ENCODE measurements around the gene EPHB1.

The EPHB1 gene

DNA sequence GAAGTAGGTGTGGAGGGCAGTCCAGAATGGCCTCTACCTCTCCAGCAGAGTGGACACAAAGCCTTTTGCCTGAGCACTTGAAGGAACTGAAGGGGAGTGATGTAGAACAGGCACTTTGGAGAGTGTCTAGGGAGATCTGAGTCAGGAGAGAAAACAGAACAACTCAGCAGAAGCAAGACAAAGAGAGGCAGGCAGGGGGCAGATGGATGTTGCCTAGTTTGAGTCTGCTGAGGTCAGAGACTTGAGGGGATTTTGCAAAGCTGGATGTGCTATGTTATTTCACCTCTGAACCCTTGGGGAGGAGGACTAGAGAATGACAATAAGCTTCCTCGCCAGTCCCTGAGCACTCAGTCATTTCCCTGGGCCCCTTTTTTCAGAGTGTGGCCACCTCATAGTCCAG is 366.4 kb downstream of the EPHB1 start:
- no peak for DNase-seq (ENCODE audit: low spot score)

DNA sequence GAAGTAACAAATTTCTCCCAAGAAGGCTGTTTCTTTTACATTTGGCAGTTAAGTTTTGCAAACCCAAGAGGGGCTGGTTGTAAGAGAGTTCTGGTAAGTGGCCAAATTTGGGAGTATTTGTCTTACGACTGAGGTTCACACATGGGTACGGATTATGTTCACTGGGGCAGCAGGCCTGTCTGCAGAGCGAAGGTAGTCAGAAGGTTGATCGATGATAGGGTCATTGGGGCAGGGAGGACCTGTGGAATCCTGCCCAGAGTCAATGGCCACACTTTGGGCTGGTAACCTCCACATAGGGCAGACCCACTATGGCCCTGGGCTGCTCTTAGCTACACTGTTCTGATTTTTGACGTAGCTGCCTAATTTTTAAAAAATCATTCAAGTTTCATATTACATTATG is 368.6 kb downstream of the EPHB1 start:
- no peak for DNase-seq (ENCODE audit: low spot score)

DNA sequence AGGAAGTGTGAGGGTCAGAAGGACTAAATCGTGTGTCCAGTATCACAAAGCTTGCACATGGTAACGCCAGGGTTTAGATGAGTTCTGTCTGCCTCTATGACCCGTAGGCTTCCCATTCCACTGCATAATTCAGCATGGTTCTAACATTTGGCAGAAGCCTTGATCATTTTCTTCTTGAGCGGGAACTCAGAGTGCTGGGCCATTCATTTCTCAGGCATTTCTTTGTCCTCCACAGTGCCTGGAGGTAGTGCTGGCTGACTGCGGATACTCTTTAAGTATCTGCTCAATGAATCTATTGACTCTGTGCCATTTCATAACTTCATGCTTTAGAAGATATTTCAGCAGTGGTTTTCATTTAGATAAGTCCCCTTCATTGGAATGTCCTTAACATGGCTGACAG is 370.2 kb downstream of the EPHB1 start:
- no peak for DNase-seq (ENCODE audit: low spot score)

DNA sequence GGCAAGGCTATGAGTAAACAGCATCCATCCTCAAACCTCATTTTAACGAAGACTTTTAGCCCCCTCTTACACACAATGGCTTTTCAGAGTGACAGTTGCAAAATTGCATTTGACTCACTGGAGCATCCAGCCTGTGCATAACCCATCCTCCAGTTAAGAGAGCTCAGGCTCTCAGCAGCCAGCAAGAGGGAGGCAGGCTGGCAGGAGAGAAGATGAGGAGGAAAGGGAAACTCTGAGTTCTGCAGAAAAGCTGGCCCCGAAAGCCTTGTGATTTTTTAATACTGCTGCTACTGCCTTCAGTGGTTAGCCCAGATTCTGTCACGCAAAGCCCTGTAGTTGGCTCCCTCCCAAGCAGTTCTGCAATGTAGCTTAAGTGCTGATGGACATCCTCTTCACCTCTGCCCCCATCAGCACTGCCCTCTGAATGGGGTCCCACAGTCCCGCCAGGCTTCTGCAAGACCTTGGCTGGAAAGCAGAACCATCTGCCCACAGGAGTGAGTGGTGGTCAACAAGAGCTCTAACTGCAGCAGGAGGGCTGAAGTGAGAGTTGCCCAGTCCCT is 371.3 kb downstream of the EPHB1 start:
- DNase-seq (ENCODE audit: low spot score), result no peak

DNA sequence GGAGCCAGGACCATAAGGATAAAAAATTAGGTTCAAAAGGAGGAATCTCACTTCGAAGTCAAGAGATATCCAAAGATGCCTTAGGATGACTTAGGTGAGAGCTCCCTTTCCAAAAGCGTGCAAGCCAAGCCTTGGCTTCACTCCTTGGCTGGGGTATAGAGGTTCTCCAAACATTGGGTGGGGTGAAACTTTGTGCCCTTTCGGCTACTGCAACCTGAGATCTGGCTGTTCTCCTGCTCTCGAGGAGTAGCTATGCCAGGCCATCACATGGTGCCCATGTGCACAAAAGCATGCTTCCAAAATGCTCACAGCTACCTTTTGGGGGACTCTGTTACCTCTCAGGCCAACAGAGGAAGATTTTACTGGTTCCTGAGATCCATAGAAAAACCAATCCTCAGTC is 373.8 kb downstream of the EPHB1 start:
- no peak for DNase-seq (ENCODE audit: low spot score)

DNA sequence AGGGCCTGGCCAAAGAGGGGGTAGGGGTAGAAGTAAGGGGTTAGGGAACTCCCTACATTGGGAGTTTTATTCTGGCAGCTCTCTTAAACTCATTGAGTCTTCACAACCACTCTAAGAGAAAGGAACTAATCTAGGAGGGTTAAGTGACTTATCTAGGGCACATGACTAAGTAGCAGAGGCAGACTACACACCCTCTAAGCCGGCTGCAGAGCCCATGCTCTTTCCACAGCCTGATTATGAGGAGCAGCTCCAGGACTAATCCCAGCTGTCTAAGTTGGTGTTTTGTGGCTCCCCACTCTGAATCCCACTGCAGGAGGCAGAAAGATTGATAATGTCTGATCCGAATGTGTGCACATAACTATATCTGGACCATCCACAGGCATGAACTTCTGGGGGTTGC is 374.6 kb downstream of the EPHB1 start:
- DNase-seq (ENCODE audit: low spot score), result no peak

DNA sequence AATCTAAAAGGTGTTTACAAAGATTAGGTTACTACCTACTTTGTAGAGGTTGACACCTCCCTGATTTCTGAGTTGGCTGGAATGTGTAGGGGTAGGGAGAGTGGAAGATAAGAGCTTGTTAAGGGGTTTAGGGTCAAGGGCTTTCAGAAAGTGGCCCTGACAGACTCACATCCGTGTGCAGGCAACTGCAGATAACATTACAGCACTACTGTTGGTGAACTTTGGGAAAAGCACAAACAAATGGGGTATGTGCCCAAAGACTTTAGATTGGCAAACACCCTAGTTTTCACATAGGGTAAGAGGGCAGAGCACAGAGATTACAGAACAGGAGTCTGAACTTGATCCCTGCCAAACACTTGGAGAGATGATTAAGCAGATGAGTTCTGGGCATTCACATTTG is 375.7 kb downstream of the EPHB1 start:
- DNase-seq (ENCODE audit: low spot score), result no peak

DNA sequence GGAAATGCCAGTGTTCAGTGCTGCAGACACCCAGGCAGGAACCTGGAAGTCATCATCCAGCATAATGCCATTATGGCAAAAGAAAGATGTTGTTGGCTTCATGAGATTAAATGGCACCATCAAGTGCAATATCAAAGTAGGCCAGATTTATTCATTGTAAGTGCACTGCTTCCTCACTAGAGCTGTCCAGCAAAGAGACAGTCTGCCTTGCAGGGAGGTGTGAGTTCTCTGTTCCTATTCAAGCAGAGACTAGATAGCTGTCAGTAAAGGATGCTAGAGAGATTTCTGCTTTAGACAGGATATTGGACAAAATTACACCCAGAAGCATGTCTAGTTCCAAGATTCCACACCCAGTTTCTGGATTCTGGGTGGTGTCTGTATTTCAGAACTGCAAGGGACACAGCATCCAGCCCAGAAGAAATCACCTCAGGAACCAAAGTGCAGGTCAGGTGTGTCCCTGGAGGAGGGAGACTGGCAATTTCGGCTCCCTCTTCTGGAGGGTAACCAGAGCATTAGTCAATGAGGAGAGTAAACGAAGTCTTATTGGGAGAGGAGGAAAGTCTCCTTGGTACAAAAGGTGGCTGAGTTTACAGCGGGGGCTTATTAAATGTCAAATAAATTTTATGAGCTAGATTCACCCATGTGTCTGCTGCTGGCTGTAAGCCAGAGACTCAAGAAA is 377.3 kb downstream of the EPHB1 start:
- no peak for DNase-seq (ENCODE audit: low spot score)

DNA sequence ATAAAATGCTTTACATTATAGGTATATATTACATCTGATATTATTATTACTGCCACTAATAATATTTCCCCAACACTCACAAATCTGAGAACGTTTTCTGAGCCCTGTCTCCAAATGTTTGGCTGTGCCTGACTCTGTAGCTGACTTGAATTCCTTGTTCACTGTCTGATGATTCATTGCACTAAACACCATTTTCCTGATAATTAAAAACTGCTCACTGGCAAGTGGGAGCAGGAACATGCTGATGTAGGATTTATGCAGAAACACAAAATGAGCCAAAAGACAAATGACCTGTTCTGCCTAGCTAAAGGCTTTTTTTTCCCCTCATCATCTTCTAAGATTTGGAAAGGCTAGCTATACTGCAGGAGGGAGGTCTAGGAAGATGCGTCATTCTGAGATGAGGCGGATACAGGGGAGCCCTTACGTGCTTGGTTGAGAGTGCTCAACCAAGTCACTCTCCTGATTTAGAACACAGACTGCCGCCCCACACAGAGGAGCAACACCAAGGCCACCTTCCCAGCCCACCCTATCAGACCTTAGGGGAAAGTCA is 380.7 kb downstream of the EPHB1 start:
- DNase-seq (ENCODE audit: low spot score), result no peak

DNA sequence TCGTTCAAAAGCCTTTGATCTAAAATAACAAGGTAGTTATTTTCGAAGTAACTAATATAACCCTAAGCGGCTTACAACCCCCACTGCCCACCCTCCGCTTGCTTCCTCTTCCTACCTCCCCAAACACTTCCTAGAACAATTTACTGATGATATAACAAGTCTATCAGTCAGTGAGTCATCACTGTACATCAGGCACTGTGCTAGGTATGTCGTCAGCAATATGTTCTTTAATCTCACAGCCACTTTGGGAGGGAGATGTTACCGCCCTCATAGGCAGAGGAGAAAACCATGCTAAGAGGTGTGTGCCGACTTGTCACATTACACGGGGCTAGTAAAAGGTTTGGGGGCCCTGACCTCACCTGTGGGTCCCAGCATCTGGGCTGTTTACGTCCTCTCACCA is 381.8 kb downstream of the EPHB1 start:
- no peak for DNase-seq (ENCODE audit: low spot score)

DNA sequence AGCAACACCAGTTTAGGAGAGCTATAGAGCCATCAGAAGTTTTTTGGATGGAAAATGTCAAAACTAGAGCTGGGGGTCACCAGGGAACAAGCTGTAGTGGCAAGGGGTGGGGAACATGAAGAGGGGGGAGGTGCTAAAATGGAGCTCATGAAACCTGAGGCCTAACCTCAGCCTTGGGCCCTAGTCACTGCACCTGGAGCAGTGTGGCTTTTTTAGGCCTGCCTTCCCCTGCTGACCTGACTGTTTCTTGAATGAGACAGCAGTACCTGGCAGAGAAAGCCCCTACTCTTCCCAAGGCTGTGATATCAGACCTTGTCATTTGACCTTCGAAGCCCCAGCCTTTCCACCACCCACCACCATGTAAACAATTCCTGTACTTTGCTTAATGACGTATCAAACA is 383.5 kb downstream of the EPHB1 start:
- DNase-seq (ENCODE audit: low spot score), result no peak

DNA sequence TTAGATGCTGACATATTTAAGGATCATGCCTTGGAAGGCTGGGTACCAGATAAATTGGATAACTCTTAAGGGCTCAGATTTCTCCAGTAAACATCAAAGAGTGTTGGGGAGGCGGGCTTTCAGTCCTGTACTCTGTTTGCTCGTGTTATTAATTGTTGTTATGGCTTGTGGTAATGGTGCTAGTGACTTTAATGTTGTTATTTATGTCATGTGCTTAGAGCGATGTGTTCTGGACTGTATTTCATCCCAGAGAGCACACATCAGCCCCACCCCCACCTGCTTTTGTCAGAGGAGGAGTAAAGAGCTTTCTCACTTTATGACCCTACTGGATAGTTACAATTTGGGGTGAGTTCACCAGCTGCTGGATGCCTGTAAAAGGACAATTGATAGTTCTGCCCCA is 386.3 kb downstream of the EPHB1 start:
- no peak for DNase-seq (ENCODE audit: low spot score)

DNA sequence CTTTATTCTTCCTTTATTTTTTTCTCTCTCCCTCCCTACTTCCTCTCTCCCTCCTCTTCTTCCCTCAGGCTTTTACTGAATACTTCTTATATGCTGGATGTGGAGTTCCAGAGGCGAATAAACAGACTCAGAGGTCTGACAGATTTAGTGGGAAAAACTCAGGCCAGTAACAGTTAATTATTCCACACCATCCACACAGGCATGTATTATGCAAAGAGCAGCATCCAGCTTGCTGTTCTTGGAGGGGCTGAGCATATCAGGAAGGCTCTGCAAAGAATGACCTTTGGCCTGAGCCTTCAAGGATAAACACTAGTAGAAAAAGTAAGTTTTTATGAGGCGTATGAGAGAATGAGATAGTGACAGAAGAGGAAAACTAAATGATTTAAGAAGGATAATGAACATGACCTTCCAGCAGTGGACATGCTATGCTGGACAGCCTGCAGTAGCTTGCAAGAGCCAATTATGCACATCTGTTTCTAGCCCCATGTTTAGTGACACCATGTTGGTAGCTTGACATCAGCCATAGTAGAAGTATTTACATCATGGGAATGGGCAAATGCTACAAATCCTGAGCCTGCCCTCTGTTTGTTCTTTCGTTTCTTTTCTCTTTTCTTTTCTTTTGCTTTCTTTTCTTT is 387.4 kb downstream of the EPHB1 start:
- no peak for DNase-seq (ENCODE audit: low spot score)

DNA sequence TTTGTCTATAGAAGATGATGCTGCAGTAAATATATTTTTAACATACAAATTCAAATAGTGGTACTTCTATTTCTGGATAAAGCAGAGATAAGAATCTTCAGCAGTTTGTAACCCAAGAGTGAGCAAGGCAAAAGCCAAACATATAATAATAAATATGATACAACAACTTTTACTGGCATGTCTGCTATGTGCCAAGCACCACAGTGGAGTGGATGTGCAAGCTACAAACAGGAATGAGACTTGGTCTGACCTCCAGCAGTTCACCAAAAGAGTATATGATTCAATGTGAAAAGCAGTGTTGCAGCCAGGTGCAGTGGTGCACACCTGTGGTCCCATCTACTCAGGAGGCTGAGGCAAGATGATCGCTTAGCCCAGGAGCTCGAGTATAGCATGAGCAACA is 395.6 kb downstream of the EPHB1 start:
- no peak for DNase-seq (ENCODE audit: low spot score)

DNA sequence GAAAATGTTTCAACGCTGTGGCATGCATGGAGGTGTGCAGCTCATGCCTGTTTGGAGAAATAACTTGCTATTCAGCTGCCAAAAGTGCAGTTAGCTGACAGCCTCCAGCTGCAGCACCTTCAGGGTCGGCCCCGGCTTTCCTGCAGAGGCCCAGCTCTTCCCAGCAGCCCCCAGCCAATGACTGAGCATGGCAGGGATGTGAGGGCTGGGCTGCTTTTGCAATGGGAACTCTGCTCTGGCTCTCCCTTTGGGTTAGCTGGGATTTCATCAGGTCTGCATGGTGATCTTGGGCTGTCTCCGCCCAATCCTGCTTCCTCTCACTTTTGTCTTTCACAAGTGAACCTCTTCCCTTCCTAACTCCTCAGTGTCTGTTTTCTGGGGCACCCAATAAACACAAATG is 396.6 kb downstream of the EPHB1 start:
- DNase-seq (ENCODE audit: low spot score), result no peak

DNA sequence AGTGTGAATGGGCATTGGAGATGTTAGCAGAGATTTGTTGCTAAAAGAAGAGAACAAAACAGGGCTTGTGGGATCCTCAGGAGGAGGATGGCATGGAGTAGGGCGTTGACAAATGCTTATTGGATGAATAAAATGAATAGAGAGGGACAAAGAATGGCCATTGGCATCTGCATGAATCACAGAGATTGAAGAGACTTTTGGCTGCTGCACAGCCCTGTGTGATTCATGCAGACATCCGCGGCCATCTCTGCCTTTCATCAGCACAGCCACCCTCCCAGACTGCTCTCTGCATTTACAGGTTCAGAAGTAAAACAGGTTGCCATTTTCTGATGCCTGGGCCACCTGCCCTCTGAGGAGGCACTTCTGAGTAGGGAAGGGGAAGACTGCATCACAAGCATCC is 397.9 kb downstream of the EPHB1 start:
- DNase-seq (ENCODE audit: low spot score), result no peak

DNA sequence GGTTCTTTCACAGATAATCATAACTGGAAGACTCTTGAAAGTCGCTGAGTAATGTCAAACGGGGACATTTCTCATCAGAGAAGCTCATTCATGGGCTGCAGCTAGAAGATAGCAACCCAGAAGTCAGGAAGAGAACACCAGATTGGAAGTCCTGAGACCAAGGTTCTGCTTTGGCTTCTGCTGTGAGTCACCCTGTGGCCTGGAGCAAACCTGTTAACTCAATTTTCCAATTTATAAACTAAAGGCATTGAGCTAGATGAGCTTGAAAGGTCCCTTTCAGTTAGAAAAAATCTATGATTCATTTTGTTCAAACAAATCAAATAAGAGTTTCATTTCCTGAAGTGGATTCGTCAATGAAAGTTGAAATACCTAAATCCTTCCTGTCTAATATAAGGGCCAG is 402.2 kb downstream of the EPHB1 start:
- DNase-seq (ENCODE audit: low spot score), result no peak

DNA sequence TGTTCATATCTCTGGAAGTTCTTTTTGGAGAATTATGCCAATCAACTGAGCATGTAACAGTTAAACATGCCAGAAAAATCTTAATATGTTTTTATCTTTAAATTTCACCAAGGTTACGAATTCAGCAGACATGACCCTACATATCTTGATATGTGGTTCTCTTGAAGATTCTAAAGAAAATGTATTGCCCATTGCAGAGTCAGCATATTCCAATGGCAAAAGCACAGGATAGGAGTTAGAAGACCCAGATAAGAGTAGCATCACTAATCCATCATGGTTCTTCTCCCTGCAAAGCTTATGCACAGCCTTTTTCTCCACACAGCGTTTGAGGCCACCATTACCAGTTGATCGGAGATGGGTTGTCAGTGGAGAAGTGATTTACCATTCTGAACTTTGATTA is 402.8 kb downstream of the EPHB1 start:
- DNase-seq (ENCODE audit: low spot score), result no peak

DNA sequence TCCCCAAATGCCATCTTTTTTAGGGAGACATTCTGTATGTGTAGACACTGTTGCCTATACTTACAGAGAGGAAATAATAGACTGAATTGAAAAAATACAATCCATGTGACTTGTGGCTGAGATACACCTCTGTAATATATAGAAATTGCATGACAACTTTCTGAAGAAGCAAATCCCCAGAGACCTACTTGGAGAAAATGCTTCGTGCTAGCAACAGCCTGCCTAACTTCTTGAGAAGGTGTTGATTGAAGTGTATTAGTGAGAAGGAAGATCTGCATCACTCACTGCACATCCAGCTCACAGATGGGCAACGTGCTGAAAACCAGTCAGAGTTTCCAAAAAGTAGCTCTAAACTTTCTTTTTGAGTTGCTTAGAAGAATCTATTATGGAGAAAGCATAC is 404.1 kb downstream of the EPHB1 start:
- no peak for DNase-seq (ENCODE audit: low spot score)

DNA sequence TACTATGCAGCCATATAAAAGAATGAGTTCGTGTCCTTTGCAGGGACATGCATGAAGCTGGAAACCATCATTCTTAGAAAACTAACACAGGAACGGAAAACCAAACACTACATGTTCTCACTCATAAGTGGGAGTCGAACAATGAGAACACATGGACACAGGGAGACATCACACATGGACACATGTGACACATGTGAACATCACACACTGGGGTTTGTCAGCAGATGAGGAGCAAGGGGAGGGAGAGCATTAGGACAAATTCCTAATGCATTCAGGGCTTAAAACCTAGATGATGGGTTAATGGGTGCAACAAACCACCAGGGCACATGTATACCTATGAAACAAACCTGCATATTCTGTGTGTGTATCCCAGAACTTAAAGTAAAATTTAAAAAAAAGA is 408.0 kb downstream of the EPHB1 start:
- no peak for DNase-seq (ENCODE audit: low spot score)

DNA sequence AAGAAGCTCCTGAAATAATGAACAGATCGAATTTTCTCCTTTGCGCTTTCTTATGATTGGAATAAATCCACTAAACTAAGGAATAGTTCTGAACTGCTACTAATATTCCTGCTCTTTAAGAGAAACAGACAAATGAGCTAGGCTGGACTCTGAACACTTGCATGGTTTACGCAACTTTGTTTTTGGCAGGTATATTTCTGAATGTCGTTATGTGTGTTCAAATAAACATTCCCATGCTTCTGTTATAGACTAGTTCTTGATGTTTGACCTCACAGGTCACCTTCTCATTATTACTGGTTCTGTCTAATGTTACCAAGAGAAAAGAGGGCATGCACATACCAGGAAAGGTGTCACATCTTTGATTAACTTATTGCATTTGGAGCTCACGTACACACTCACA is 418.2 kb downstream of the EPHB1 start:
- DNase-seq (ENCODE audit: low spot score), result no peak

DNA sequence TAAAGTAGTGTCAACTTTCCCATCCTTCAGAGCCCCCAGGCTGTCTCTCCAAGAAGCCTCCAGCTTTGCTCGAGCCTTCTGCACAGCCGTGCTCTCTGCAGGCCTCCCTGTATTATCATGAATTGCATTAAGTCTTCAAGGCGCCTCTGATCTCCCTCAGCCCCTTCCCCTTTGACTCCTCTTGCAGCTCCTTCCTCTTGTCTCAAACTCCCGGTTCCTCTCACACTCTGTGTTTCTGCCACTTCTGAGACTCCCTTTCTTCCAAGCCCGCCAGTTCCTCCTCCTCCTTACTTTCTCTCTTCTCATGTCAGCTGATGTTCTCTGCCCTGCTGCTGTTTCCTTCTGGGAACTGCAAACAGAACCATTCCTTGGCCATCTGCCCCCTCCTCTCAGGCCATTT is 418.8 kb downstream of the EPHB1 start:
- no peak for DNase-seq (ENCODE audit: low spot score)

DNA sequence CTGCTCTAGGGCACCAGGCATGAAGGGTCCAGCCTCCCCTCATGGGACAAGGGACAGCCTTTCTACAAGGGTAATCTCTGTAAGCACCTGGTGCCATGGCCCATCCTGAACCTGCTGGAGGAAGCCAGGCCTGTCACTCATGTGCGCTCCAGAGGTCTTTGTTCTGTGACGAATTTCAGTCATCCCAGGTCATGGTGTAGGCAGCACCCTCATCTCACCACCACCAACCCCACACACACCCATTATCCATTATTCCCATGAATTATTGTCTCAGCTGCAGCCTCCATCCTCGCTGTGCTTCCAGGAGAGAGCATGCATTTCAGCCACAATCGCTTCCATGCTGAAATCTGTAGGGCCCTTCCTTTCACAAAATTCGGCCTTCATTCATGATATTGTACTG is 419.3 kb downstream of the EPHB1 start:
- DNase-seq (ENCODE audit: low spot score), result no peak

DNA sequence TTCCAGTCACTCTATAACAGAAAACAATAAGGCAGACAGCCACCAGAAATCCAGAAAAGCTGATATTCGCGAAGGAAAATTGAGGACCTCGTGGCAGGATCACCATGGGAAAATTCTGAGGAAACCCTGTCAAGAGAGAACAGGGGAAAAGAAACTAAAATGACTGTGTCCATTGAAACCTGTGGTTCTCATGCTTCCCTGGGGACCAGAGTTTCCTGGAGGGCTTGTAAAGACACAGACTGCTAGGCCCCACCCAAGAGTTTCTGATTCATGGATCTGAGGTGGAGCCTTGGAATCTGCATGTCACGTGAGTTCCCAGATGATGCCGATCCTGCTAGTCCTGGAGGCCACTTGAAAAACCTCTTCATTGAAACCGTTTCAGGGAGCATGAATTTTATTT is 420.5 kb downstream of the EPHB1 start:
- no peak for DNase-seq (ENCODE audit: low spot score)
